CD4-positive, alpha-beta T cell treated with Interleukin-4 for 1 hour (primary cell): ENCODE results near the gene LHFPL6.

ENCODE experiments used
- DNase-seq, 2 donors: peaks; one replicate each; pipeline ENCODE4 v3.0.0-alpha.2; 2020 to 2022

LHFPL6 gene

DNA sequence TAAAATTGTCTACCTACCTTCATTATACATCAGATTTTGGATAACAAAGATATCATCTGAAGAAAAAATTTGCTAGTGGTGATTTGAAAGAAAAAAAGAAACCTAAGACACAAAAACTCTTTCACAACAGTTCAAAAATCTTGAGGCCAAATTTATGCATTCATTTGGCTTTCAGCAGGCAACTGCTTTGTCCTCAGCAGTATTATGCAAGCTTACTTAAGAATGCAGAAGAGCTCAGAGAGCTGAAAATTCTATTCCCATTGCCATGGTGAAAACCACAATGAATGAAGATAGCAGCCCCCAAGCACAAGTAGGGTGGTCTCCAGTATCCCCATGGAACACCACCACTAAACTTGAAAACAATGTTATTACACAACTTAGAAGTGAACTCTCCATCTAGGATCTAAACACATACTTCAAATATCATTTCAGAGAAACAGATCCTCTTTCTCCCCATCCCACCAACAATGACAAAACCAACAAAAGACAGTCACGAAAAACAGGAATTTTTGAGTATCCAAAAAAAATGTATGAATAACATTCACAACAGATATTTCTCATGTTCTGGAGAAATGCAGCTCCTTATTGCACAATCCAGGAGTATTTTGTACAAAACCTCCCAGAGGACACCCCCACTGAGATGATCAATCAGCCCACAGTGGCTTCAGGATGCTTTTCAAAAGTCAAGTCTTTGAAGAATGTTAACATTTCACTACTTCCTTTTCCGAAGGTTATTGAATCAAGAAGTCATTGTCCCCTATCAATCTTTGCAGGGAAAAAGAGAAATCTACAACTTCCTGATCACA lies 192.7 kb downstream of the LHFPL6 start:
- DNase-seq = no peak

- no peak for DNase-seq
These were observed 194.5 kb downstream of the LHFPL6 start for GRCh38 chr13:39408512-39408911.

DNA sequence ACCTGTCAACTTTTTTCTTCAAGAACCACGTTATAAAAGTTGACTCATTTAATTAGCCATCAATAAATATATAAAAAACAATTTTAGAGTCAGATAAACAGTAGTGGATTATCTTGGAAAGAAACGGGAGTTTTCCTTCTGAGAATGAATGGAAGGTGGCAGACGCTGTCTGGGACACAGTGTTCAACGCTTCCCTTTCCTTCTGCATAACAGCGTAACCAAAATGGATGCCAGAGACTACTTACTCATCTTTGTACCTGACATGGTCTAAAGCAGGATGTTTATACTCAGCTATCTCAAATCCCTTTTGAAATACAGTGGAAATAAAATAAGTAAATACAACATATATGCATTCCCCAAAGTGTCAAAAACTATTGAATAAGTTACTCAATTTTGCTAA lies 195.2 kb downstream of the LHFPL6 start:
- DNase-seq = no peak

- DNase-seq = no peak
These were observed 195.9 kb downstream of the LHFPL6 start for GRCh38 chr13:39407138-39407537.

- no peak for DNase-seq
These were observed 196.3 kb downstream of the LHFPL6 start for GRCh38 chr13:39406688-39407087.

DNA sequence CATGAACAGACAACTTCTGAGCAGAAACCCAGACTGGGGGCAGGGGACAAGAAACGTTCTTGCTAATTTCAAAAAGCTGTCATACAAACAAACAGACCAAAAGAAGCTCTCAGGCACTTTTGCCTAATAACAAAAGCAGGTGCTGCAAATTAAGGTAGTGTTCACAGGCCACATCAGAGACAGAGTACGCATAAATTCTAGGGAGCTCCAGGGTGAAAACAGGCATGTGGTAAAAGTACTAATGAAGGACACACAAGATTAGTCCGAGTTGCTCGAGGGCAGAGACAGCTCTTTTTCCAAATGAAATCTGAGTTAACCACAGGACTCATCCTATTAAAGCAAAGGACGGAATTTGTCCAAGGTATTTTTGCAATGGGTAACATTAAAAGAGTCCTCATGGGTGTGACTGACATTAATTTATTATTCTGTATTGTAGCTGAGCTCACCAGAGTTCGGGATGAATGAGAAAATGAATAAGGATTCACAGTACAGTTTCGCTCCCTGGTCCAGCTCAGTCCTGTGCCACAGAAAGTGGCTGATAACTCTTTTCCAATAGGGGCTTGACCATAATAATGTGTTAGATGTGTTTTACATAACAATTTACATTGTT lies 197.3 kb downstream of the LHFPL6 start:
- no peak for DNase-seq

GRCh38 chr13:39405107-39405506 lies 197.9 kb downstream of the LHFPL6 start:
- no peak for DNase-seq

DNA sequence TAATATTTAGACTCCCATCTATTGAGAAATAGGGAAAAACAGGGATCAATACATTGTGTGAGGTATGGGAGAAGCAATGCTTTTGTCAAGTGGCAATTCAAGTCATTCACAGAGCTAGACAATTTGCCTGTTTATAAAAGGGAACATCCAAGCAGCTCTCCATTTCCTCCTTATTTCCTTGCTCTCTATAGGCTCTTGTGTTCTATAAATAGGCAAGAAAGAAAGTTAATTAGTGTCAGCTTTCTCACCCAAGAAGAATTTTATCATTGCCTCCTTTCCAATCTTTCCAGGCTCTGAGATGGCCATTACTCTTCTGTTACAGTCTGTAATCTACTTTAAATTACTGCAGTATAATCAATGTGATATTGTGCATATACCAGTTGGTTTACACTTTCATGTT lies 199.9 kb downstream of the LHFPL6 start:
- no peak for DNase-seq

DNA sequence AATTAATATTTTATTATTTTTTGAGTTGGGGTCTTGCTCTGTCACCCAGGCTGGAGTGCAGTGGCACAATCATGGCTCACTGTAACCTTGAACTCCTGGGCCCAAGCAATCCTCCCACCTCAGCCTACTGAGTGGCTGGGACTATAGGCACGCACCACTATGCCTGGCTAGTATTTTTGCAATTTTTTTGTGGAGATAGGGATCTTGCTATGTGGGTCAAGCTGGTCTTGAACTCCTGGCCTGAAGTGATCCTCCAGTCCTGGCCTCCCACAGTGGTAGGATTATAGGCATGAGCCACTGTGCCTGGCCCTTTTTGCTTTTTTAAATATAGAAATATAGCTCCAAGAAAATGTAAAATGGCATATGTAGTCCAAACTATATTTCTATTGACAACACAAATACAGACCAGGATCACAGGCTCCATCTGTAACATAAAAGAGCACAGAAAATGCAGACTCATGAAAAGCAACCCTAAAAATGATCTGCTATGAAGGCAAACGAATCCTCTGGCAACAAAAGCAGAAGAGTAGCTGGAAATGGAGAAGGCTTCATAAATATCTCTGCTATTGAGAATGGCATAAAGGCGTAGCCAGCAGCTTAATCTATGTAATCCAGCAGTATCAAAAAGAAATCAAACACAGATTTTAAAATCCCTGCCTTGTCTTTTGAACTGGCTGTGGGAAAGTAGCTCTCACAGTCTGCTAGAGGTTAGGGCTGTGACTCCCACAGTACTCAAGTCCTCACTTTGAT lies 200.6 kb downstream of the LHFPL6 start:
- DNase-seq = no peak

DNA sequence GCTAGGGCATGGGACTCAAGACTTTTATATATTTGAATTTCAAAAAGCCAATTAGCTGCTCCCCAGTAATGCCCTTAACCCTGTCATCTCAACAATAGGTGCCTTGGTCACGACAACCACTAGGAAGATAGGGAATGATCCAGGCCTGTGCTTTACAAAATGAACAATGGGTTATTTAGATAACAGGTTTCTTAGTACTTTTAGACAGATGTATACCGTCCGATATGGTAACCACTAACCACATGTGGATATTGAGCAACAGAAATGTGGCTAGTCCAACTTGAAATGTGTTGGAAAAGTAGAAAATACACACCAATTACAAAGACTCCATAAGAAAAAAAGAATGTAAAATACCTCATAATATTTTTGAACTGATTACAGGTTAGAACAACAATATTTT lies 201.2 kb downstream of the LHFPL6 start:
- DNase-seq = no peak

DNA sequence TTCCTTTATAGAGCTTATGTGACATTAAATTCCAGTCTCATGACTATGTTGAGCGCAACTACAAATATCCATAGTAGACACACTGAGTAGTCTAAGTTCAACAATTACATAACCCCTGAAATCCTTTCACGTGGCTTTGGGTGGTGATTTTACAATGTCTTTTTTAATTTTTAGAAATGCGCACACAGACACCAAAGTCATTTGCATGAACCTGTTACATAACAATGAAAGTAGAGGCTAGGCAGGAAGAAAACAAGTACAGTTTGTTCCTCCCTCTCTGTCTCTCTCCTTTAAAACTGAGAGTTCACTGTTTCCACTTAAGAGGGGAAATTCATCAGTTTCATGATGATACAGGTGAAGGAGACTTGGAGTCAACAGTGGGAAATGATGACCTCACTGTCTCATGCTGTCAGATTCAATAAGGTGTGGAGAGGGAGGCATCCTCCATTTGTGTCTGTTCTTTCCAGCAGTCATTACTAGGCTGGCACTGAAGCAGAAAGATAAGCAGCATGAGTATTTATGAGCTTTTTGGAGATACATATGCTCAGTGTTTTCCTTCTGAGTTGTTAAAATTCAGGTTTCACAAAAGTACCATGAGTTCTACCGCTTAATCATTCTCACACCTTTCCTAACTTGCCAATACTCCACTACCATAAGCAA lies 201.8 kb downstream of the LHFPL6 start:
- peak in 1 of 2 donors; percentile 1 for DNase-seq

- no peak for DNase-seq
These were observed 203.9 kb downstream of the LHFPL6 start for GRCh38 chr13:39399102-39399501.

DNA sequence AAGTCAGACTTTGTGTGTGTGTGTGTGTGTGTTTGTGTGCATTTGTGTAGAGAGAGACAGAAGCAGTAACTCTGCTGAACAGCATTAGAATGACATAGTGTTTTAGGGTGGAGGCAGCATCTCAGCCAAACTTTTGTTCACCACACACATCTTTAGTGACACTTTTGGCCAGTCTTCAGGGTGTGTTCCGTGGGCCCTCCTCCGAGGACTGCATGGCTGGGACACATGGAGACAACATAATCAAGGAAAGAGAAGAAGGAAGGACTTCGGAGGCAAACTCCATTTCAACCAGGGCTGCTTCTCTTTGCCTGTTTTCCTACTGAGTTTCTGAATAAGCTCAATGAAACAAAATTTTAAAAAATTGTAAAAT lies 205.1 kb downstream of the LHFPL6 start:
- DNase-seq = no peak

GRCh38 chr13:39397226-39397895 lies 205.6 kb downstream of the LHFPL6 start:
- no peak for DNase-seq

DNA sequence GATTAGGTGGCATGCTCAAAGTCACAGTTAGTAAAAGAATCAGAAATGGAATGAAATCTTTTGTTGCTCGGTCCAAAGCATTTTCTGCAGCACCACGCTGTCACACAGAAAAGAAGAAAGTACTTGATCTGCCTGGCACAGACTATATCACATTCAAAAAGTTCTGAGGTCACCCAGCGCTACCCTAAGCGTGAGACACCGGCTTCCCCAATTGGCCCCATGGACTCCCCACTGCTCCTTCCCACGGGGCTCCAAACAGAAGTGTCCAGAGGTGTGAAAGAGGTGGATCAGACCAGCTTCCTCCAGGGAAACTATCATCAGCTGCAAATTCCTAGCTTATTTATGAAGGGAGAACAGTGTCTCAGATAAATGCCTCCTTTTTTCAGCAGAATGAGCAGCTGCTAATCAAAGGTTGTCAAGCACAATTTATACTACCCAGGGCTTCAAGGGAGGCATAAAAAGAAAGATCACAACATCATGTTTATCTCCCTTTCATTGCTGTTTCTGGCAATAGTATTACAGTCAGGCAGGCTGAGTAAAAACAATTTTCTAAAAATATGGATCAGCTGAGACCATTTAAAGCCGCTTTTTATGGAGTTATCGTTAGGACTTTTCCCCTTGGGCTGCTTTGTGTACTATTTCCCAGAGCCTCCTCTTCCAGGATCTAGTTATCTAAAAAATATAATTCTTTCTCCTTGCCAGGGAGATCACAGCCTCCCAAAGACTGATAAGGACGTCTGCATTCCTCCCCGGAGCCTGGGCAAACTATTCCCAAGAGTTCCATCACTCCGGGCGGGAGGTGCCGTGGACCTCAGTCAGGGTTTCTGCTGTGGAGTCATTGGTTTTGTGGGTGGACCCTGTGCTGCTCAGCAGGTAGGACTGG lies 208.0 kb downstream of the LHFPL6 start:
- no peak for DNase-seq

- DNase-seq = no peak
These were observed 211.2 kb downstream of the LHFPL6 start for GRCh38 chr13:39391761-39392160.

GRCh38 chr13:39389013-39389412 lies 214.0 kb downstream of the LHFPL6 start:
- DNase-seq = no peak

DNA sequence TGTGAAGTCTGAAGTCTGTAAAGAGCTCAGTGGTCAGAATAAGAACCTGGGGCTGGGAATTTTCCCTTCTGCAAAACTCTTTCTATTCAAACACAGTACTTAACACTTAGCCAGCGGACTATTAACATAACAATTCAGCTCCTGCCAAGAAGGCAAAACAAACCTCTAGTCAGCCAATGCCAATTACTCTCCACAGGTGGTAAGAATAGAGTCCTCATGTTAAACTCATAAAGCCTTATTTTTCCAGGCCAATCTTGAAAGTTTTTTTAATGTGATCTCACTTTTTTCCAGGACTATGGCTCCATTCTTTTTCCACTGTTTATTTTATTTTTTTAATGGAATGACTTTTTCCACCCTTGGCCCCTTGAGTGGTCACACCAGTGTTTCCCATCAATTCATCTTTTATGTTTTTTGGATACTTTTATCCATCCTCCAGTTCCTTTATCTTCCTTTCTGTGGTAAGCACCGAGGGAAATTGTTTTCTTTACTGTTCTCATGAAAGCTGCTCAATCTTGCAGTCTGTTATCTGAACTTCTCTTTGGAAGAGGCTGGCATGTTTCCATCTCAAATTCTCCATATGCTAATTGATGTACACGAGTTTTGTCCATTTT lies 217.3 kb downstream of the LHFPL6 start:
- no peak for DNase-seq

DNA sequence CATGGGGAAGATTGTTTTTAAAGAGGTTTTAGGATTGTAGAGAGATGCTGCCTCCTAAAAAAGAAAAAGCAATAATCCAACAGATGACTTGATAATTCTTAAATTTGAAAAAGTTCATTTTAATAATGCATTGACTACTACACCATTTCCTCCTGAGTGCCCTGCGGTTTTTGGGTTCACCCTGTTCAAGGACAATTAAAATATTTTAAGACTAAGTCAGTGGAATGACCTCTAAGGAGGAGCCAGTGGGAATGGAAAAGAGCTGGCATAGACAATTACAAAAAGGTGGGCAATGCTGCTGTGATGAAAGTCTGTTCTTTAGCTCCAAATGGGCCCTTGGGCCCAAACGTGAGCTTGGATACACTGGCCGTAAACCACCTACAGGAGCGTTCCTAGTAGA lies 217.8 kb downstream of the LHFPL6 start:
- DNase-seq = no peak

DNA sequence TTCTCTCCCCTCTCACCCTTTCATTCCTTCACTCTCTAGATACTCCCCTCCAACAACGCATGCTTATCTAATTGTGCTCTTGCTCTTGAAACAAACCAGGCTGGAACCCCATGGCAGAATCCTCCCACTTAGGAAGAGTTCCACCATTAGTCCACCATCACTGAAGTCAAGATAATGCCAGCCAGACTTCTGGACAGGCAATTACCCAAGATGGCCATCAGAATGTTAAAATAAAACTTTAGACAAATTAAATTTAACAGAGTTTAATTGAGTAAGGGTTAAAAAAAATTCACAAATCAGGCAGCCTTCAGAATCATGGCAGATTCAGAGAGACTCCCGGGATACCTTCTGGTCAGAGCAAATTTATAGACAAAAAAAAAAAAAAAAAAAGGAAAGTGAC lies 221.5 kb downstream of the LHFPL6 start:
- DNase-seq = no peak
